HepG2 (cell line): Measurements from ENCODE around the gene ZBTB37. TPM values are rescaled to one million over a fixed set of nuclear protein-coding genes. Genes with fewer than 3 reads are reported as not detected.

Experiments
- CBX2 ChIP-seq, 2 experiments: fragments of 200-600 bp in 1 of 2; sonication (generic); formaldehyde crosslinking in 1 of 2; IDR thresholded peaks; 2 replicates each; pipeline versions ENCODE4 v1.7.0 to v1.8.1; 2018 to 2022; ENCODE audit warnings: low read depth in 2 of 2, low read length in 1 of 2, mild to moderate bottlenecking in 1 of 2, missing genetic modification reagents in 1 of 2
- FOXP4 ChIP-seq: sonication (generic); formaldehyde crosslinking; IDR thresholded peaks from 2 replicates; pipeline ENCODE4 v1.4.0; 2020; ENCODE audit warnings: missing genetic modification reagents
- HNF1B ChIP-seq: sonication (generic); formaldehyde crosslinking; IDR thresholded peaks from 2 replicates; pipeline ENCODE4 v1.5.1; 2020; ENCODE audit warnings: mild to moderate bottlenecking, moderate library complexity, missing genetic modification reagents
- KDM5B ChIP-seq: sonication (generic); formaldehyde crosslinking; IDR thresholded peaks from 2 replicates; pipeline ENCODE4 v1.4.0; 2020; ENCODE audit warnings: missing genetic modification reagents, mild to moderate bottlenecking, borderline replicate concordance
- MAFG ChIP-seq: sonication (generic); formaldehyde crosslinking; IDR thresholded peaks from 2 replicates; pipeline ENCODE4 v1.5.1; 2020; ENCODE audit warnings: mild to moderate bottlenecking, missing genetic modification reagents
- MED1 ChIP-seq: sonication (generic); formaldehyde crosslinking; IDR thresholded peaks from 2 replicates; pipeline ENCODE4 v1.4.0; 2020; ENCODE audit warnings: missing genetic modification reagents
- MED13 ChIP-seq: sonication (generic); formaldehyde crosslinking; IDR thresholded peaks from 2 replicates; pipeline ENCODE4 v1.5.0; 2020; ENCODE audit warnings: missing genetic modification reagents
- RERE ChIP-seq: IDR thresholded peaks from 2 replicates; pipeline ENCODE4 v1.6.1; 2016; ENCODE audit warnings: low read depth, missing genetic modification reagents, missing compliant biosample characterization
- RXRB ChIP-seq: IDR thresholded peaks from 2 replicates; pipeline ENCODE4 v1.6.1; 2016; ENCODE audit warnings: borderline replicate concordance, missing genetic modification reagents, missing compliant biosample characterization
- SNAPC2 ChIP-seq: sonication (generic); formaldehyde crosslinking; IDR thresholded peaks from 2 replicates; pipeline ENCODE4 v1.8.1; 2022; ENCODE audit warnings: mild to moderate bottlenecking, missing genetic modification reagents
- ZNF839 ChIP-seq: sonication (generic); formaldehyde crosslinking; IDR thresholded peaks from 2 replicates; pipeline ENCODE4 v1.4.0; 2020; ENCODE audit warnings: missing genetic modification reagents, mild to moderate bottlenecking, borderline replicate concordance
- ZZZ3 ChIP-seq: sonication (generic); formaldehyde crosslinking; IDR thresholded peaks from 2 replicates; pipeline ENCODE4 v1.4.0; 2020; ENCODE audit warnings: missing genetic modification reagents, mild to moderate bottlenecking, borderline replicate concordance
- polyA plus RNA-seq, 8 experiments: library from polyadenylated mRNA; depleted of rRNA in 3 of 8; stranded (reverse) in 7 of 8; unstranded in 1 of 8; fragments of >200 nt; fragmentation: Illumina TruSeq in 4 of 8; extraction: Trizol in 4 of 8; gene quantifications; 2 replicates each; pipeline versions ENCODE4 v1.2.1 to v1.2.3, GENCODE V29; 2011 to 2016; ENCODE audit warnings: low read depth in 4 of 8, missing spikeins in 1 of 8, mixed read lengths in 1 of 8; ENCODE audit not compliant: insufficient read depth in 1 of 8
- total RNA-seq, 5 experiments: library from RNA; depleted of rRNA; stranded (reverse); fragments of >200 nt; fragmentation: Illumina TruSeq; extraction: Trizol; gene quantifications; 2 replicates each; pipeline ENCODE4 v1.2.3, GENCODE V29; 2016; ENCODE audit warnings: low read depth in 1 of 5
- TF ChIP-seq, protein P1 (sequence below): sonication (generic); formaldehyde crosslinking; IDR thresholded peaks from 2 replicates; pipeline ENCODE4 v1.9.0; 2021; ENCODE audit warnings: missing genetic modification reagents, mild to moderate bottlenecking, borderline replicate concordance
- TF ChIP-seq, protein P2 (sequence below): sonication (generic); formaldehyde crosslinking; conservative IDR thresholded peaks from 2 replicates; pipeline ENCODE4 v1.4.0; 2020; ENCODE audit warnings: missing genetic modification reagents

Gene ZBTB37
- total and polyA plus RNA-seq, 2 of the 13 experiments (the other 11 are each of a cell fraction or from before 2014, with no cell fraction given) = 2.6 to 7.7 TPM

GRCh38 chr1:173868266-173869020 is at the start of gene ZBTB37 (continued):
- TF ChIP-seq CBX2 (IDR thresholded peaks at IDR 0.05; ENCODE audit: low read depth, low read length) (no peak), CBX2 (CRISPR knock-in tag; IDR thresholded peaks at IDR 0.05; ENCODE audit: low read depth) (no peak), MED1 (CRISPR knock-in tag) (peak; percentile 29; the same call in 1 of the 2 replicates), MAFG (no peak), RXRB (peak; percentile 83), KDM5B (CRISPR knock-in tag) (peak; percentile 58; the same call in 1 of the 2 replicates), HNF1B (peak; percentile 45), FOXP4 (CRISPR knock-in tag) (no peak), SNAPC2 (CRISPR knock-in tag) (no peak), ZNF839 (CRISPR knock-in tag) (no peak), MED13 (CRISPR knock-in tag) (no peak), ZZZ3 (CRISPR knock-in tag) (no peak), RERE (CRISPR knock-in tag) (no peak)
- TF ChIP-seq, protein P1, sequence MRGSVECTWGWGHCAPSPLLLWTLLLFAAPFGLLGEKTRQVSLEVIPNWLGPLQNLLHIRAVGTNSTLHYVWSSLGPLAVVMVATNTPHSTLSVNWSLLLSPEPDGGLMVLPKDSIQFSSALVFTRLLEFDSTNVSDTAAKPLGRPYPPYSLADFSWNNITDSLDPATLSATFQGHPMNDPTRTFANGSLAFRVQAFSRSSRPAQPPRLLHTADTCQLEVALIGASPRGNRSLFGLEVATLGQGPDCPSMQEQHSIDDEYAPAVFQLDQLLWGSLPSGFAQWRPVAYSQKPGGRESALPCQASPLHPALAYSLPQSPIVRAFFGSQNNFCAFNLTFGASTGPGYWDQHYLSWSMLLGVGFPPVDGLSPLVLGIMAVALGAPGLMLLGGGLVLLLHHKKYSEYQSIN (CRISPR knock-in tag) = no peak
- TF ChIP-seq, protein P2, sequence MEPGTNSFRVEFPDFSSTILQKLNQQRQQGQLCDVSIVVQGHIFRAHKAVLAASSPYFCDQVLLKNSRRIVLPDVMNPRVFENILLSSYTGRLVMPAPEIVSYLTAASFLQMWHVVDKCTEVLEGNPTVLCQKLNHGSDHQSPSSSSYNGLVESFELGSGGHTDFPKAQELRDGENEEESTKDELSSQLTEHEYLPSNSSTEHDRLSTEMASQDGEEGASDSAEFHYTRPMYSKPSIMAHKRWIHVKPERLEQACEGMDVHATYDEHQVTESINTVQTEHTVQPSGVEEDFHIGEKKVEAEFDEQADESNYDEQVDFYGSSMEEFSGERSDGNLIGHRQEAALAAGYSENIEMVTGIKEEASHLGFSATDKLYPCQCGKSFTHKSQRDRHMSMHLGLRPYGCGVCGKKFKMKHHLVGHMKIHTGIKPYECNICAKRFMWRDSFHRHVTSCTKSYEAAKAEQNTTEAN (CRISPR knock-in tag) = no peak
